ENCODE results near the gene NDUFS3.

Gene NDUFS3

DNA sequence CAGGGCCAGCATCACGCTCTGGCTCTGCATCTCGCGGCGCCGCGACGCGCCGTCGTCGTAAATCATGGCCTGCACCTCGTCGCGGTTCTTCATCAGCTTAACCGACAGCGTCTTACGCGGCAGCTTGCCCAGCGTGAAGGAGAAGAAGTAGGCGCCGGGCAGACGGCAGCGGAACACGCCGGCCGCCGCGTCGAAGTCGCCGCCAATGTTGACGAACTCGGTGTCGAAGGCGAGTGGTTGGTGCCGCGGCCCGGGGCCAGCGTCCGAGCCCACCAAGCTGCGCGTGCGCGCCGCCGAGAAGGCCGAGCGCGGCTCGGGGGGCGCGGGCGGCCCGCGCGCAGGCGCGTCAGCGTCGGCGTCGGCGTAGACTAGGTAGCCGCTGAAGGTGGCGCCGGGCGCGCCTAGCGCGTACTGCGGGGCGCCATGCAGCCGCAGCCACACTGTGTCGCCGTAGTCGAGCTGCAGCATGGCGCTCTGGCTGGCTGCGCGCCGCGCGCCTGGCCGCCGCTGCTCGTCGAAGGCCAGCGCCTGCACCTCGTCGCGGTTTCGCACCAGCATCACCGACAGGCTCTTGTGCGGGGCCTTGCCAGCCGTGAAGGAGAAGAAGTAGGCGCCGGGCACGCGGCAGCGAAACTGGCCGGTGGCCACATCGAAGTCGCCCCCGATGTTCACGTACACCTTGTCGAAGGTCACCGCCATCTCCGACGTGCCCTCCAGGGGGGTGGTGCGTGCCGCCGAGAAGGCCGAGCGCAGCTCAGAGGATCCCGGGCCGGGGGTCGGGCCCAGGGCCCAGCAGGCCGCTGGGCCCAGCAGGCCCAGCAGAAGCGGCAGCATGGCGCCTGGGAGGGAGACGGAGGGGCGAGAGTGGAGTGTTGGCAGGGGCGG is 11.3 kb downstream of the NDUFS3 start:
- no peak for DNase-seq

DNA sequence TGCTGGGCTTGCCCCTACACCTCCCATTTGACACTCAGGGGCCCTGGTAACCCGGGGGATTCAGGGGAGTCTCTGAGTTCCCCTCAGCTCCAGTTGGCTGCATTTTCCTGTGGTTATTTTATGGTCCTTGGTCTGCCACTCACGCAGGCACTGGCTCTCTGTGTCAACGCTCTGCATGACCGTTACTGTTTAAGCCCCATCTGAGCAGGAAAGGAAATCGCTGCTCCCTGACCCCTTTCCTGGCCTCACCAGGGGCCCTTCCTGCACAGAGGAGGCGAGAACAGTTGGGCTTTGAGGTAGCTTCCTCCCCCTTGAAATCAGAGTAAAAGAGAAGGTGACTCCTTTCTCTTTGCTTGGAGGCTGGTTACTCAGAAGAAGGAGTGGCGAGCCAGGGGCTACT is 12.9 kb downstream of the NDUFS3 start:
- no peak for DNase-seq

DNA sequence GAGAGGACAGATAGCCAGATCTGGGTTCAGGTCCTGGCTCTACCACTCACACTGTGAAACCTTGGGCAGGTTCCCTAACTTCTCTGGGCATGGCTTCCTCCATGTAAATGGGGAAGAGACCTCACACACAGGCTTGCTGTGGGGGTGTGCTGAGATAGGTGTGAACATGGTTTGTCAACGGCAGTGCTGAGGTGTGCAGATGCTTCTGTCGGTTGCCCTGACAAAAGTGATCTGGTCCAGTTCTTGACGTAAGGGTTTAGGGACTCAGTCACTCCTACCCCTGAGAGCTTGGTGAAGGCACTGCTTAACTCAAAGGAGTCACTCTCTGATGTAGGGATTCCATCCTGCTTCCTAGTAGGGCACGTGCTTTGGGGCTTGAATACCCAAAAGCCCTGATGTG is 13.4 kb downstream of the NDUFS3 start:
- no peak for DNase-seq

DNA sequence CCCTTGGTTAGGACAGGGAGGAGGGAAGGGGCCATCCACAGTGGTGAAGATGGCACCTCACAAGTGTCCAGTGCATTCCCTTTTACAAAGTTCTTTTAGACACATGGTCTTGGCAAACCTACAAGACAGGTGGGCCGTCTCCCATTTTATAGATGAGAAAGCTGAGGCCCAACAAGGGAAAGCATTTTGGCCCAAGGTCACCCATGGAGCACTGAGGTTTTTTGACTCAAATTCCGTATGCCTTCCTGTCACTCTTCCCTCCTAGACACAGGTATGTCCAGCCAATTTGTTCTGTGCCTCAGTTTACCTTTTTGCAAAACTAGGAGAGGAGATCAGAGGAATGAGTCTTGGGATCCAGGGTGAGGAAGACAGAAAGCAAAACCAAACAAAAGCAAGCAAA is 14.1 kb downstream of the NDUFS3 start:
- DNase-seq, result no peak

DNA sequence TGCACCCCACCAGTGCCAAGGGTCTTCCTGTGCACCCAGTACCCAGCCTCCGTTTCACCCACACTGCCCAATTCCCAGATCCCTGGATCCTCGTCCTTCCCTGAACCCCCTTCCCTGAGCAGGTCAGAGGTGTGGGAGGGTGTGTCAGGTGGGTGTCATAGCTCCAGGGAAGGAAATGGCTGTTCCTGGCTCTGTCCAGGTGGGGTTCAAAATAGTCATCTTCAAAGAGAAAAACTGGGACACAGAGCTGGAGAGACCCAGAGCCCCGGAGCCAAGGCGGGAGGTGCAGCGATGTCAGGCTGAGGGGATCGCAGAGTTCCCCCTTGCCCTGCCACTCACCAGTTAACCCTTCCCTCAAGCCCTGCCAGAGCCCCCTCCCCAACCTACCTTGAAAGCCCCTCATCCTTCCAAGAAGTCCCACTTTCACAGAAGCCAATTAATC is 14.6 kb downstream of the NDUFS3 start:
- no peak for DNase-seq

DNA sequence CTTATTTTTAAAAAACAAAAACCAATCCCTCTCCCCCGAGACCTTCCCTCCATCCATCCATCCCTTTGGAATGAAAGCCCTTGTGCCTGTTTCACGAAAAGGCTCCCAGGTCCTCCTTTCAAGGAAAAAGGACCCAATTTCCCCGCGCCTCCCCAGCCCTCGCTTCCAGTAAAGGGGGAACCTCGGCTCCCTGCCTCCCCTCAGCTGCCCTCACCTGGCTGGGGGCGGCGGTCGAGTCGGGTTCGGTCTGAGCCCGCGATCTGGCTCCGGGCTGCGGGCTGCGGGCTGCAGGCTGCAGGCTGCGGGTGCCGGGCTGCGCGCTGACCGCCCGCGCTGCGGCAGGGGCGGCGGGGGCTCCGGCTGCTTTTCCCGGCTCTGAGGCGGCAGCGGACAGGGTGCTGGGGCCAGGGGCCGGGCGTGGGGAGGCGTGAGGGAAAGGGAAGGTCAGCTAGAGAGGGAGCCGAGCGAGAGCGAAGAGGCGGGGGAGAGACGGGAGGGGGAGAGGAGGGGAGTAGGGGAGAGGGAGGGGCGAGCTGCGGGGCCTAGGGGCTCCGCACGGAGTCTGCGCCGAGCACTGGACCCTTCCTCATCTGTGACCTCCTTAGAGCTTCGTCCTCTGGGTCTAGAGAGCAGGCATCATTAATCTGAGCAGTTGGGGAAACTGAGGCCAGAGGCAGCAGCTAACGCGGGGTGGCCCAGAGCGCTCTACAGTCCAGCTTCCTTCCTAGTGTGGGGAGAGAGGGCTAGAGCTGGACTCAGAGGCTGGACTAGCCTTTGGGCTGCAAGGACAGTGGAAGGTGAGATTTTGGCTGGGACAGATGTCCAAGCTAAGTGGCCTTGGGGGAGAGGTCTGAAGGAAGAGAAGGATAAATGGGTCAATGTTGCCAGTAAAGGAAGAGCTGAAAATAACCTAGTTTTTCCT is 15.3 kb downstream of the NDUFS3 start, which contains the start of gene C1QTNF4:
TSS of gene C1QTNF4 (minus strand) at position 478 of the 922 bp plus-strand sequence. CDS start 3,601 bp downstream, outside the sequence.
- no peak for DNase-seq

DNA sequence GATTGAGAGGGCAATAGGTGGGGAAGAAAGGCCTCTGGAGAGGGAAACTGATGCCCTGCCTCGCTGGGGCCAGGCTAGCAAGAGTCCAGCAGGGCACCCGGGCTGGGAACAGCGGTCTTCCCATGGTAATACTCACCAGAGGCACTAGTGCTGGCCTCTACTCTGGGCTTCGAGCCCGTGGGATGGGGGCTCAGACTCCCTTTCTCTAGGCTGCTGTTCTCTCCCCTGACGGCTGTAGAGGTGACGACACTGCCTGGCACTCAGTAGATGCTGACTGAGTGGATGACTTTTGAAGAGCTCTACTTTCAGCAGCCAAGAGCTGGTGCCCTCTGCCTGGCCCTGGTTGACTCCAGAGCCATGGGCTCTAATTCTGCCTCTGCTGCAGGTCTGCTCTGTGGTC is 16.2 kb downstream of the NDUFS3 start:
- peak in 10 of 56 donors; percentile 9 to 52 (median 36) for DNase-seq

DNA sequence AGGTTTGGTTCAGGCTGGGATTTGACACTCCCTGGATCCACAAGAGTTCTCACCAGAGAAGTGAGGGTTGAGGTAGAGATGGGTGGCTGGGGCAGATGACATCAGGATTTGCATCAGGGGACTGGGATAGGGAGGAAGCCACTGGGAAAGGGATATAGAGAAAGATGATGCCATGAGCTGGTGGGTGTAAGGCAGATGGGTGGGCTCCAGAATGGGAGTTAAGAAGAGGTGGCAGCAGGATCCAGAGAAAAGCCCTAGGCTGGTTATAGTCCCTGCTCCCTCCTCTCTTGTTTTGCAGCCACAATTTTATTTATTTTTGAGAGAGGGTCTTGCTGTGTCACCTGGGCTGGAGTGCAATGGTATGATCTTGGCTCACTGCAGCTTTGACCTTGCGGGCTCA is 17.1 kb downstream of the NDUFS3 start:
- no peak for DNase-seq

DNA sequence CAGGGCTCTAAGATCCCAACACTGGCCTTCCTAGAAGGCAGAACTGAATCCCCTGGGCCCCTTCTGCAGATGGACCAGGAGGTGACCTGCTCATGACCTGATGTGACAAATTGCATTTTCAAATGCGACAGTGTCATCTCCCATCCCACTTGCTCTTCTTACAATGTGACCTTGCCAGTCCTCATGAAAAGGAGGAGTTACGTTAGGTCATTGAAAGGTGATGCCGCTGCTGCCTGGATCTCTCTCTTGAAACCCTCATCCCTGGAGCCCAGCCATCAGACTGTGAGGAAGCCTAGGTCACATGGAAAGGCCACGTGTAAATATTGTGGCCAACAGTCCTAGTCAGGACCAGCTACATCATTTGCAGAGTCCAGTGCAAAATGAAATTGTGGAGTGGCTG is 21.0 kb downstream of the NDUFS3 start:
- no peak for DNase-seq

DNA sequence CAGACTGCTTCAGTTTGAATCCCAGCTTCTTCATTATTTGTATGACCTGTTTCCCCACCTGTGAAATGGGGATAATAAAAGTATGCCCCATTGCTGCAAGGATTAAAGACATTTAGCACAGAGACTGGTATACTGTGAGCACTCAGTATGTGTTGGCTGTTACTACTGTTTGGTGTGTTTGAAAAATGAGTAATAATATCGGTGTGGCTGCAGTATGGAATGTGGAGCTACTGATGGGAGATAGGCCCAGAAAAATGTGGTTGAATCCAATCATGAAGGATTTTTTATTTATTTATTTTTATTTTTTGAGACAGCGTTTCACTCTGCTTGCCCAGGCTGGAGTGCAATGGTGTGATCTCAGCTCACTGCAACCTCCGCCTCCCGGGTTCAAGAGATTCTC is 24.4 kb downstream of the NDUFS3 start:
- DNase-seq, result no peak

DNA sequence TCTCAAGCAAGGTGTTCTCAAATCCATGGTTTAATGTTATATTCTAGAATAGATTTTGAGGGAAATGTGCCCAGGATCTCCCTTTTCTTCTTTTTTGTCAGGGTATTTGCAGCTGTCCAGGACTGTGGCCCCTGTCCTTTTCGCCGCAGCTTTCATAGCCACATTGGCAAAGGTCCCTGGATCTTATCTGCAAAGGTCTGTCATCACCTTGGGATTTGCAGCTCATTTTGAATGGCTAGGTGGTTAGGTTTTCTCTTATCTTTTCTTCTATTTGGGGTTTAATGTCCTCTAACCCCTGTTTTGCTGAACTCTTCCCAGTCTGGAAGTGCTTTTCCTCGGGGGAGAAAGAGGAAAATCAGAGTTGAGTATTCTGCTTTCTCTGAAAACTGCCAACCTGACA is 27.0 kb downstream of the NDUFS3 start:
- DNase-seq, result no peak

DNA sequence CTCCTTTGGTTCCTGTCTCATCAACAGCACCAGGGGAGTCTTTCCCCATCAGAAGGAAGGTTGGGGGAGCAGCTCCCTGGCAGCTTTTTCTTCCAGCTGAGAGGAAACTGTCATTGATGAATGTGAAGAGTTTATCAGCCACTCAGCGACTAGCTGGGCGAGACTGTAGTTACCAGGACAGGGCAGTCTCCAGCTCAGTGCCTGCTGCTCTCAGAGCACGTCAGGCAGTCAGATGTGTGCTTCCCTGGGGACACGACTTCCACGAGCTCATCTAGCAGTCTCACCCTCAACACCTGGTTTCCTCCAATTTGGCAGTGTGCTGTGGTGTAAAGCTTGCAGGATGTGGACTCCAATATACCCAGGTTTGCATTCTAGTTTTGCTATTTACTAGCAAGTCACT is 27.9 kb downstream of the NDUFS3 start:
- DNase-seq, result no peak

DNA sequence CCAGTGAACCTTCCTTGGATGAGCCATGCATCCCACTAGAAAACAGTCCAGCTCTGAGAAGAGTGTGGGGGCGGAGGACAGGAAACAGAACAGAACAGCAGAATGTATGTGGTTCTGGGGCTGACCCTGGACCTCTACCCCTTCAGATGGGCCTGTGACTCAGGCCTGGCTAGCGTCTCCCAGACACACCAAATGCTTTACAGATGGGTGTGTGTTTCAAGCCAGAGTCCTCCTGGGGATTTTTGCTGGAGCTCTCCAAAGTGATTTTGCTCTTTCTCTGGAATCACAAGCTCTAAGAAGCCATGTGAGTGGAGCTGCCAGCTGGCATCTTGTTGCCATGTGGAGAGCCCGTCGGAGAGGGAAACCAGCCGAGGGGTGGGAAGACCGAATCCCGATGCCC is 28.5 kb downstream of the NDUFS3 start:
- DNase-seq, result no peak

DNA sequence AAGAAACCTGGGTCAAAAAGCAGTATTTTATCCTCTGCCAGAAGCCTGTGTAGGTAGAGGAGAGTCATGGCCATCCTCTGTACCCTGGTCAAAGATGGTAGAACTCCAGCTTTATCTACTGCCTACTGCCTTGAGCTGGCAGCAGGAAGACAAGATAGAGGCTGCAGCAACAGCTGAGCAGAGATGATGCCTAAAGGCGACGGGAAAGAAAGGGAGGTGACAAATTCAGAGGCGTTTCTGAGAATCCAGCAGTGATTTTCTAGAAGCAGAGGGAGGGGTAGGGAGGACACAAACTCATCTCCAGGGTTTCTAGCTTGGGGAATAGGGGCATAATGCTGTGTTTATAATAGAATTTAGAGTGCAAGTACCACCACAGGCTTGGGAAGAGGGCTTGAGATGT is 30.8 kb downstream of the NDUFS3 start:
- DNase-seq, result peak in 4 of 56 donors; percentile 20 to 55 (median 36)

DNA sequence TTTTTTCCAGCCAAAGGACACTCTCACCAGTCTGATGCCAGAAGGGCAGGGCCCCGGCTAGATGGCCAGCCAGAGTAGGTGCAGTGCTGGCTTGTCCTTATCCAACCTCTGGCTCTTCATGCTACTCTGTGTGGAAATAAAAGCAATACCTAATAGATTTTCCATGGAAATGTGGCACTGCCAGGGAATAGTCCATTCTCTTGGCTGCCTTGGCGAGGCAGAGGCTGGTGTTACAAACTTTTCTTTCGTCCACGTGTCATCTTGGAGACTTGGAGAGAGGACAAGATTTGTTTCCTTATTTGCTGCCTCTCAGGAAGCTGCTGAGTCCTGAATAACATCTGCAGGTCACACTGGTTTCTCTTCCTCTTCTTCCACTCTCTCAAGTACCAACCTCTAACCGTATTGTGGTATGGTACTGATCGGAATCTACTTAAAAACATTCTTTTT is 32.5 kb downstream of the NDUFS3 start:
- DNase-seq, result peak in 4 of 56 donors; percentile 21 to 24 (median 23)

DNA sequence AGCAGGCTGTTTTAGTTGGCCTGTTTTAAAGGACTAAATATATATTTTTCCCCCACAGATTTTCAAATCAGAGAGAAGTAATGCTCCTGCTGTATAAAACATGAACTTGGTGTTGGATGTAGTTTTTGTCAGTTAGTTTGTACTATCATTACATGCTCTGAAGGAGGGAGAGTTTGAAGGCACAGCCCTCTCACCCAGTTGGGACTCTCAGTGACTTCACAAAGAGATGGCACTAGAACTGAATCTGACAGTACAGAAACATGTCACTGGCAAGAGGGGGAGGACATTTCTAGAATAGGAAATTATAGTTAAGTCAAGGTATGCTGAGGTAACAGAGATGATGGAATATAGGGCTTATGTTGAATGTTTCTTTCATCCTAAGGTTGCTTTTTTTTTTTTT is 36.4 kb downstream of the NDUFS3 start:
- peak in 5 of 56 donors; percentile 9 to 44 (median 31) for DNase-seq

DNA sequence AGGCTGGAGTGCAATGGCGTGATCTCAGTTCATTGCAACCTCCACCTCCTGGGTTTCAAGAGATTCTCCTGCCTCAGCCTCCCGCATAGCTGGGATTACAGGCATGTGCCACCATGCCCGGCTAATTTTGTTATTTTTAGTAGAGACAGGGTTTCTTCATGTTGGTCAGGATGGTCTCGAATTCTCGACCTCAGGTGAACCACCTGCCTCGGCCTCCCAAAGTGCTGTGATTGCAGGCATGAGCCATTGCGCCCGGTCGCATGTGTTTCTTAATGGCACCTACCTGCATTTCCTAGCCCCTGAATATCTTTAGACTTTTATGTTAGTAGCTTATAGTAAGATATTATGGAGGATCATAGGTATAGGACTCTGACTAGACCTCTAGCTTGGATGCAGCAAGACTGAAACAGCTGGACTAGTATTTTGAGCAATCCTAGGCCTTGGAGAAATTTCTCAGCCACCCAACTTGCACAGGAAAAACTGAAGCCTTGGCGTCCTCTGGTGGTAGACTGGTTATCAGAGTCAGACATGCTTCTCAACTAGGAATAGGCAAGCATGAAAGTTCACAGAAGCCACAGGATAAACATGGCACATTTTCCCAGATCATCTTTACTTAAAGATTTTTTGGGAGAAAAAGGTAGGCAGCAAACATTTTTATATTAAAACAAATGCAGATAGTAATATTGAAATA is 38.0 kb downstream of the NDUFS3 start:
- peak in 23 of 56 donors; percentile 17 to 83 (median 48) for DNase-seq

DNA sequence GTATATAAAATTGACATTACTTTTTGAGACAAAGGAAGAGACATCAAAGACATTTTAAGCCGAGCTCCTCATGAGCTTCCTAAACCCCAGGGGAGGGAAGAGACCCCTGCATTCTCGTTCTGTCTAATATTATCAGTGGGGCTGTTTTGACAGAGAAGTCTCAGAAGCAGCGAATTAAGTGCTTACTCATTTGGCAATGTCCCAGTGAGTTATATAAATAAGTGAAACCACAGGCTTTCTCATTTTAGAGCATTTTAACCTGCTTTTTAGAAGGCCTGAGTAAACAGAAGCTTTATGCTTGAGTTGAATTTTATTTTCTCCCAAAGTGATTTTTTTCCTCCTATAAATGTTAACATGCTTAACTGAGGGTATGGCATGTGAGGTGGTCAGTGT is 38.5 kb downstream of the NDUFS3 start:
- DNase-seq, result no peak

DNA sequence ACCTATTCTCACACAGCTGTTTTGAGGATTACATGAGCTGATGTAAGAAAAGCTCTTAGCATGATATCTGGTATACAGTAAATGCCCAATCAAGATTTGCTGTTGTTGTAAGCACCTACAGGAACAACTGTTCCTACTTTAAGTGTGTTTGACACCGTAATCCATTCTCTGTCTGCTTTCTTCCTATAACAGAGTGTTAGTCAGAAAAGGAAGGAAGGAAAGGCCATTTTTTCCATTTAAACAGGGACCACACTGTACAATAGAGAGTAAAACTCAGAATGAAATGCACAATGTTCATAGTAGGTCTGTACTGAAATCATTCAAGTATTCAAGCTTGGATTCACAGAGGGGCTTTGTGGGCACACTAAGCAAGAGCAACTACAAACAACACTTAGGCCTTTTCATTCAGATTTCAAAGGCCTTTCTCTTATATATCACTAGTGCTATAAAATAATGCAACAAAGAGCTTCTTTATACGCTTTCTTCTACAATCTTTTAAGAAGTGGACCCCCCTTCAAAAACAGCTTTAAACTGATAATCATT is 42.0 kb downstream of the NDUFS3 start:
- no peak for DNase-seq

DNA sequence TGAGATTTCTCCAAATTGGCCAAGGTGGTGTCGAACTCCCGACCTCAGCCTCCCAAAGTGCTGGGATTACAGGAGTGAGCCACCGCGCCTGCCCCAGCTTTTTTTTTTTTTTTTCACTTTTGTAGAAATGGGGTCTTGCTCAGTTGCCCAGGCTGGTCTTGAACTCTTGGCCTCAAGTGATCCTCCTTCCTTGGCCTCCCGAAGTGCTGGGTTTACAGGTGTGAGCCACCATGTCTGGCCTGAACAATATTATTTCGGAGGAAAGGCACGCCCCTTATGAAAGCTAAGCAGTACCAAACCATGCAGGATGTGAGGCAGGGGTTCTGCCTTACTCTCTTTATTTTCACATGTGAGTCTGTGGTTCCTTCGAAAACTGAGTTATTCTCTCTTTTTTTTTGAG is 47.4 kb downstream of the NDUFS3 start:
- DNase-seq, result no peak

DNA sequence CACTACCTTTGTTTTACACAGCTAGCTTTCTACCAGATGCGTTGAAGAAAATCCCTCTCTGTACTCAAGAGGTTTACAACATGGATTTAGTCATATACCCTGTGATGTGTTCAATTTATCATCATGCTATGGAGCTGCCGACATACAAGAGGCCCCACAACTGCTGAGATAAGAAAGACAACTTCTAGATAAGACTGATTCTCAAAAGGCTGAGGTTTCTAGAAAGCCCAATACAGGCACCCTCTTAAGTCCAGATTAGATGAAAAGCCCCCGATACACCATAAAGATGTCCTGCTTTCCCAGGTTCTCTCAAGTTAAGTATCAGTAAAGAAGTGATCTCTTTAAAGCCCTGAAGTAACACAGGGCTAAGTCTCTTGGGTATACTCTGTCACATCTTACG is 49.2 kb downstream of the NDUFS3 start:
- DNase-seq, result no peak
